Adipose tissue (tissue), 3 donors: ENCODE measurements around the gene ARID3B. TPM values are rescaled to one million over a fixed set of nuclear protein-coding genes. Genes with fewer than 3 reads are reported as not detected.

Experiments used
- H3K27ac ChIP-seq: one replicate; pipeline ENCODE4 v1.5.1; 2013; ENCODE audit warnings: low read depth, low read length
- WGBS, 3 donors: extraction: QIAGEN DNeasy Blood & Tissue Kit; methylation state at CpG; one replicate each; pipeline ENCODE4 v1.1.7; 2013; 5-methylcytosine and 5-hydroxymethylcytosine counted together
- polyA plus RNA-seq, 3 donors: library from polyadenylated mRNA; stranded (reverse); fragments of 200-250 nt; gene quantifications; one replicate each; pipeline ENCODE4 v1.2.3, GENCODE V29; 2013
- donor health status: healthy with polysubstance abuse.
- donor health status: Bipolar disorder and iron deficiency.
- donor health status: healthy.

Gene ARID3B
- polyA plus RNA-seq, 3 donors = 2.1 to 3.0 (median 2.6) TPM

GRCh38 chr15:74552773-74553441, 11.9 kb downstream of the ARID3B start:
- WGBS, 3 donors = 77 to 87% (median 85%) methylated on average over 5 of the region's 5 CpGs
- no peak overlapping the region for H3K27ac ChIP-seq

- WGBS, 3 donors = 83 to 93% (median 84%) methylated on average over 4 of the region's 4 CpGs
- H3K27ac ChIP-seq = no peak overlapping the region
Measured at GRCh38 chr15:74555192-74555591, 14.2 kb downstream of the ARID3B start.

DNA sequence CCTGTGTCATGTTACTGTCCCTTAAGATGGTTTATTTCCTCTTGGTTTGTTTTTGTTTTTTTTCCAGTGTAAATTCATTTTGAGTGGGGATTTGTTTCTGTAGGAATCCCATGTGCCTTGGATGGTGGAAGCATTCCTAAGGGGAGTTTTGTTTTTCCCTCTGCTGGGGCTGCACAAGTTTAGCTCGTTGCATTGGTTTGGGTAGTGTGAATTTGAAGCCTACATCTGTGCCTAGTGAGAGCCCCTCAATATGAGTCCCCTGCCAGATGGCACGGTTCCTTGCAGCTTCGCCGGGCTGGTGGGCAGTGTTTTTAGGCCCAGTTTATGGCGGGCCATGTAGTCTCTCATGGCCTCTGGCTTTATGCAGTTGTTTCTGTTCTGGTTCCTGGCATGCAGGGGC, 17.7 kb downstream of the ARID3B start:
- no peak overlapping the region for H3K27ac ChIP-seq
- 92 to 99% (median 95%) methylated on average over 5 of the region's 5 CpGs for WGBS, 3 donors

DNA sequence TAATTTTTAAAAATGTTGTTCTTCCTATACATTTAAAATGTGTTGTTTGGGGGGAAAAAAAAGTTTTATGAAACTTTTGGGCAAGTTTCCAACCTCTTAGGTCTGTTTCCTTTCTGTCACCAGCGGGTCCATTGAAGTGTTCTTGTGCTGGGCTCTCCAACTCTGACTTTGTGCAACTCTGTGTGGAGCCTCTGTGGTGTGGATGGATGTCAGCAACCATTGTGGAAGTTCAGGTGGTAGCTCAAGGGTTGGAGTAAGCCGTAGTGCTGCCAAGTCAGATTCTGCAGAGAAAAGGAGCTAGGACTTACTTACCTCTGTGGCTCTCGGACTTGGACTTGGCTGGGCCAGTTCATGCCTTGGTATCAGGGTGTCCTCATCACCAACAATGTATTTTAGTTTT, 22.4 kb downstream of the ARID3B start:
- WGBS, 3 donors = 73 to 97% (median 74%) methylated on average over 3 of the region's 3 CpGs
- no peak overlapping the region for H3K27ac ChIP-seq

DNA sequence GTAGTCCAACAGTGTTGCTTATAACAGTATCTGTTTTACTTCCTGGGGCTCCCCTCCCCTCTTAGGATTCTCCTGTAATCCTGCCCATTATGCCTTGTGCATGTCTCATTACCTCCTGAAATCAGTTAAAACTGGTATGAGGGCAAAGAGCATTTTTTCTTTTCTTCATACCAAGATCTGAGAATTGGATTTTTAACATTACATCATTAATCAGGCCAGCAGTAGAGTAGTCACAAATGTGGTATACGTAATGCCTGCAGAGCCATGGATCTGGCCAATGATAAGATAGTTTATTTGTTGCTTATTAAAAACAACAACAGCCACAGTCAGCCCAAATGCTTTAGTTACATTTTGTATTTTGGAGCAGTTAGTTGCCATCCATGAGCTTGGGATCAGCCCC, 23.2 kb downstream of the ARID3B start:
- WGBS, 3 donors = 84 to 97% (median 97%) methylated on average over 1 of the region's 1 CpG
- H3K27ac ChIP-seq = no peak overlapping the region

DNA sequence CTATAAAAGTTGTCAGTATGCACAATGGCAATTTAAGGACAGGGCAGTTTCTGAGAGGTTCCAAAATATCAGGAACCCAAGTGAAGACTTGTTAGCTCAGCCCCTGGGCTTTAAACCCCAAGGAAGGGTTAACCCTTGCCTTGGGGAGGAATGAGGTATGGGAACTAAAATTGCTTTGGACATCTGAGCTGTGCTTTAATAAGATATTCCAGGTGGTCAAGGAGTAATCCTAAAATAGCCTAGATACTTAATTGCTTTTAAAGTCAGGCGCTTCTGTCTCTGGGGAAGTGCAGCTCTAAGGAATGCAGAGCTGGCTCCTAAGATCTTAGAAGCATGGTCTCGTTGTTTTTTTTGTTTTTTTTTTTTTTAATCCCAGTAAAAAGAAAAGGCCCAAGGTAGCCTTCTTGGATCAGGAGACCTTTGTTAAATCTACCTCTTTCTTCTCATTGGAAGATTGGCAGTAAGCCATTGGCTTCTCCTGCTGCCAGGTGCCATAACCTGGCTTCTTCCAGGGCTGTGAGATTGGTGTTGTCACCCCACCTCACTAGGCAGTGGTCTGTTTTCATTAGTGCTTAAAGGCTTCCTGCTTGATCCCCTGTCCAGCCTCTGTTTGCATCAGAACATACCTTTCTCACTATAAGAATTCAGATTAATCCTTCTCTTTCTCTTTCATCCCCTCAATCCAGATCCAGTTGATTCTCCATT, 24.5 kb downstream of the ARID3B start:
- no peak overlapping the region for H3K27ac ChIP-seq
- 58 to 74% (median 72%) methylated on average over 2 of the region's 2 CpGs for WGBS, 3 donors

- 53 to 64% (median 60%) methylated on average over 1 of the region's 1 CpG for WGBS, 3 donors
- H3K27ac ChIP-seq = no peak overlapping the region
Measured at GRCh38 chr15:74568594-74568993, 27.6 kb downstream of the ARID3B start.

GRCh38 chr15:74569731-74570070, 28.7 kb downstream of the ARID3B start:
- WGBS, 3 donors = 87 to 93% (median 87%) methylated on average over 4 of the region's 4 CpGs
- H3K27ac ChIP-seq = no peak overlapping the region

DNA sequence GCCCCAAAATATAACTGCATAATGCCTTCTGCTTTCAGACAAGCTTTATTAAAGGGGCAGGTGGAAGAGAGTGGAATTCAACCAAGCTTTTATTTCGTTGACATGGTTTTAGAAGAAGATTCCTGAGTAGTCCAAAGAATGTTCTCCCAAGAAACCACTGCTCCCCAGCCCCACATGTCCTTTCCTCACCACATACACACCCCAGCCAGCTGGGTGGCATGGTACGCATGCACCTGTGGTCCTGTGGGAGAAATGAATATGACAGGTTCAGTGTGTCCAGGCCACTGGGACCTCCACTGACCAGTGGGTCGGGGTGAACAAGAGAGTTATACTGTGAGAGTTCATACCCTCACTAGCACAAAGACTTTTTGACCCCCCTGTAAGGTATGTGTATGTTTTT, 30.2 kb downstream of the ARID3B start:
- 92 to 96% (median 95%) methylated on average over 3 of the region's 3 CpGs for WGBS, 3 donors
- H3K27ac ChIP-seq = no peak overlapping the region

DNA sequence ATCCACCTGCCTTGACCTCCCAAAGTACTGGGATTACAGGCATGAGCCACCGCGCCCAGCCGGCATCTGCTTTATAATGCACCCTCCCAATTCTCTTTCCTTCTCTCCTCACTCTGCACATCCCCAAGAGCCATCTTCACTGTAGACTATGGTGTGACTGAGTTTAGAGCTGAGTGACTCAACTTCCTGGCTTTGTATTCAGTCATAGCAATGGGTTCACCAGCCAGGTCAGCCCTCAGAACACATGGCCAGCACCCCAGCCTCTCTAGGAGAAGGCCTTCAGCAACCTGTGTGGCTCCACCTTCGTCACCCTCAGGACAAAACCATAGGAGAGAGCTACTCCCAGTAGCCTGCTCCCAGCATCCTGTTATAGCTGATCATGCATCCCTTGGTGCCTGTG, 33.0 kb downstream of the ARID3B start:
- WGBS, 3 donors = 94 to 98% (median 96%) methylated on average over 4 of the region's 4 CpGs
- no peak overlapping the region for H3K27ac ChIP-seq

GRCh38 chr15:74578496-74578994, 37.5 kb downstream of the ARID3B start:
- 98 to 100% (median 100%) methylated on average over 3 of the region's 3 CpGs for WGBS, 3 donors

DNA sequence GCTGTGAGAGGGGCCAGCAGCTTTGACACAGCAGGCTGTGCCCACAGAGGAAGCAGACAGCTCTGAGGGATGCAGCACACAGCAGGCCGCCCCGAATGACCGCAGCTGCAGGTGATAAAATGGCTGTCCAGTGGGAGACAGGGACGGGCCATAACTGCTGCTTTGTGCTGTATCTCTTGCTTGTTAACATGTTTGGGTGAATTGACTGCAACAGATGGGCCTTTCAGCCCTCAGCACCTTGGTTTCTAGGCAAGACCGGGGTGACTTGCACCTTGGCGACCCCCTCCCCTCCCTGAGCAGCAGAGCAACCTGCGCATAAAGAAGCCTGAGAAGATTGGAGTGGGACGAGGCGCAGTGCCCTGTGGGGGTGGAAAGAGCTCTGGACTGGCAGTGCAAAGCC, 38.0 kb downstream of the ARID3B start:
- H3K27ac ChIP-seq = no peak overlapping the region
- WGBS, 3 donors = 95 to 97% (median 96%) methylated on average over 9 of the region's 9 CpGs

More at GRCh38 chr15:74578496-74578994, 37.5 kb downstream of the ARID3B start:
- H3K27ac ChIP-seq = no peak overlapping the region

GRCh38 chr15:74580538-74581350, 39.7 kb downstream of the ARID3B start:
- WGBS, 3 donors = 88 to 94% (median 91%) methylated on average over 7 of the region's 7 CpGs
- no peak overlapping the region for H3K27ac ChIP-seq

- no peak overlapping the region for H3K27ac ChIP-seq
- 67 to 89% (median 75%) methylated on average over 2 of the region's 2 CpGs for WGBS, 3 donors
Measured at GRCh38 chr15:74584204-74584603, 43.2 kb downstream of the ARID3B start.

DNA sequence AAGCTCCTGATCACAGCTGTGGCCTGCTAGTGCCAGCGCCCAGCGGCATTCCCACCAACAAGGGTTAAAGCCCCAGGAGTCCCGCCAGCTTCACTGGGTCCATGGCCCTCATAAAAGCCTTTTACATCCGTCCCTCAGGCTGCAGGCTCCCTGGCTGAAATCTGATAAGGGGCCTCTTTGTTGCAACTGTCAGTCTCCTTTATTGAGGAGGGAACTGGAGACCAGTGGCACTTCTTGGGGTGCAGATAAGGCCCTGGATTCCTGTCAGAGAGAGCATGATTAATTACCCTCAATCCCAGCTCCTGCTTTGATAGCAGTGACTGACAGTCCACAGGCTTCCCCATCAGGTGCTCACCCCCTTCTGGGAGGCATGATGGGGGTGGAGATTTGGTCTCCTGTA, 43.8 kb downstream of the ARID3B start:
- H3K27ac ChIP-seq = no peak overlapping the region

GRCh38 chr15:74585191-74585590, 44.2 kb downstream of the ARID3B start:
- no peak overlapping the region for H3K27ac ChIP-seq
- 43 to 64% (median 60%) methylated on average over 3 of the region's 3 CpGs for WGBS, 3 donors

More for the DNA sequence above, 43.8 kb downstream of the ARID3B start:
- 78 to 91% (median 90%) methylated on average over 4 of the region's 4 CpGs for WGBS, 3 donors

DNA sequence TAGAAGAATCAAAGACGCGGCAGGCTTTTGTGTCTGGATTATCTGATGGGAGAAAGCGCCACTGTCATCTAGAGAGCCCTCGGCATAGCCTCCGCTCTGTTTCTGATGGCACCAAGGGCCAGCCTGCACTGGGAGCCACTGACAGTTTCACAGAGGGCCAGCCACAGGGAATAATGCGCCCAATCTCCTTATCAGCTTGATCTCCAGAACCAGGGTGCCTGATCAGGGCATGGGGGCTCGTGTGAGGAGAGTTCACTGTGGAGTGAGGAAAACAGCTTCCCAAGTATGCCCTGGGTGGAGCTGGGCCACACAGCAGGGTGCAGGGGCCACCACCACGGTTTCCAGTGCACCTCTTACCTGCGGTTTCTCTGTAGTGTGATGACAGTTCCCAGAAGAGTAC, 44.8 kb downstream of the ARID3B start:
- WGBS, 3 donors = 93 to 98% (median 96%) methylated on average over 9 of the region's 9 CpGs
- no peak overlapping the region for H3K27ac ChIP-seq

GRCh38 chr15:74589826-74590225, 48.8 kb downstream of the ARID3B start:
- 74 to 90% (median 77%) methylated on average over 6 of the region's 6 CpGs for WGBS, 3 donors

DNA sequence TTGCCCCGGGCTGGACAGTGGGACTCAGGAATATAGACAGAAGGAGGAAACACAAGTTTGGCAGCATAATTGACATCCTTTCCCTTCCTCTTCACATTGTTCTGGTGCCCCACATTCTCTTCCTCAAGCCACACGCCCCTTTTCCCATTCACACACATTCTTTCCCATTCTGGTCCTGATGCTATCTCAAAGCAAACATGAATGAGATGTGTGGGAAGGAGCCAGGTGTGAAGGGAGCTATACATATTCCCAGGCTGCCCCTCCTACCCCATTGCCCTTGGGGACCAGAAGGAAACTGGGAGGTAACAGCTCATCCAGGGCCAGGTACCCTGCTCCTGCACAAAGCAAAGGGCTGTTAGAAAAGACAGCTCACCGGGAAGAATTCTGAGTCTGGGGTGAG, 51.2 kb downstream of the ARID3B start:
- WGBS, 3 donors = 33 to 91% (median 86%) methylated on average over 3 of the region's 3 CpGs
- no peak overlapping the region for H3K27ac ChIP-seq

More at GRCh38 chr15:74589826-74590225, 48.8 kb downstream of the ARID3B start:
- no peak overlapping the region for H3K27ac ChIP-seq
